HG02759 (cell line): ENCODE results near the gene PTTG2.

Experiments used
- ATAC-seq: cut with Tn5 transposase; IDR thresholded peaks from one replicate; pipeline ENCODE4 v1.9.1; 2021; ENCODE audit warnings: mild to moderate bottlenecking, moderate library complexity; ENCODE audit not compliant: unreplicated experiment

PTTG2 gene

DNA sequence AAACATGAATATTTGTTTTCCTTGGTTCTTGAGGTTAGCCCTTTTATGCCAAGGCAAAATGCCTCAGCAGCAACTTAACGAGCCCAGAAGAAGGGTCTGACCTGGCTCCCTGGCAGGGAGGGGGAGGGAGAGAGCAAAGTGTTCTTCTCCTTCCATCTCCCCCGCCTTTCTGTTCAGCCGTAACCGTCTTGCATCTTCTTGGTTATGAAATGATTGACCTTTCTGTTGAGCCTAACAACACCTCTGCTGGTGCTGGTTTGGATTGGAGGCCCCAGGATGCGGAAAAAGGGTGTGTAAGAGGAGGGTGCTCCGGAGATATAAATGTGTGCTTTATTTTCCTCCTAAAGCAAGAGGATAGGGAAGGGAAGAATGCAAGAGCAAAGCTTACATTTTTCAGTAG lies 44.7 kb downstream of the PTTG2 start:
- ATAC-seq: no peak

DNA sequence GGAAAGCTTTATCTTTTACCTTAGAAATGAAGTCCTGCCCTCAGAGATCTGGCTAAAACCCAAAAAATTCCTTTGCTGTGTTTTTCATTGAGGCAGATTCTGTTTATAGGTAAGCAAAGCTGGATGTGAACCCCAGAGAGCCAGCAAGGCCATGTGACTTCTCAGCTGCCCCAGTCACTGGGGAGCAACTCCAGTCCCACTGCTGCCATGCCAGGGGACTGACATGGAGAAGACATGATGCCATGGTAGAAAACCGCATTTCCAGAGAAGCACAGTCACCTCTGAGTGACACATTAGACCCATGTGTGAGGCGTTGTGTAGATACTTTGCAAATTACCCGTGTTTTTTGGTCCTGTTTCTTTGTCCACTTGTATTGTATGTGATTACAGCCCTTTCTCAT lies 45.4 kb downstream of the PTTG2 start:
- ATAC-seq: no peak

DNA sequence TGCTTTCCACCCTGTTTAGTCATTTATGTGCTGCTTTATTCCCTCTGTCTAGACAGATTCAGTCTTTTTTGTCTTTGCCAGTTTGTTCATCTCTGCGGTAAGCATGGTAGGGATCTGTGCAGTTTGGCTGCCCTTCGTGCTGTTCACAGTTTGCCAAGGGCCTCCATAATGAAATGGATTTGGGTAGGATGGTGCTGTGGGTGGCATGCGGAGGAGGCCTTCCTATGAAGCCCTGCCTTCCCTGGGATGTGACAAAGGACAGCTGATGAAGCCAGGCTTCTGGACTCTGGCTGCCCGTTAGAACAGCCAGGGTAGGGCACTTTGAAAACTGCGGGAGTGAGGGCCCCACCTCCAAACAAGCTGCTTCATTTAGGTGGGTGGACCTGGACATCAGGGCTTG lies 47.4 kb downstream of the PTTG2 start:
- ATAC-seq: no peak

DNA sequence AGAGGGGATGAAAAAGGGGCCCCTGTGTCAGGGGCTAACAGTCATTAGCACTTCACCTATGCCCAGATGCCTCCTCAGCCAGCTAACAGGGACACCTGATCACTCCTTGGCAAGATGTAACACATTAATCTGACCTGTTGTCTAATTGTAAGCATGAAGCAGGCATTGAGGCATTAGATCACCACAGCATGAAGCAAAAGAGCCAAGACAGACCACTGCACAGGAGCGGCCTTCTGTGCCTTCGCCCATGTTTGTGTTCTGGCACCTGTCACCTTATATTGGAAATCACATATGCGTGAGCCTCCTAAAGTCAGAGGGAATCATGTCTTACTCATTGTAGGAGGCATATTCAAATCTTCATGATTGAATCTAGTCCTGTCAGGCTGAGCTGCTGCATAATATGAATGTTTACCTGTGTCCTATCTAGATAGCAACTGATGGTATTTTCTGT lies 48.4 kb downstream of the PTTG2 start:
- ATAC-seq: no peak

DNA sequence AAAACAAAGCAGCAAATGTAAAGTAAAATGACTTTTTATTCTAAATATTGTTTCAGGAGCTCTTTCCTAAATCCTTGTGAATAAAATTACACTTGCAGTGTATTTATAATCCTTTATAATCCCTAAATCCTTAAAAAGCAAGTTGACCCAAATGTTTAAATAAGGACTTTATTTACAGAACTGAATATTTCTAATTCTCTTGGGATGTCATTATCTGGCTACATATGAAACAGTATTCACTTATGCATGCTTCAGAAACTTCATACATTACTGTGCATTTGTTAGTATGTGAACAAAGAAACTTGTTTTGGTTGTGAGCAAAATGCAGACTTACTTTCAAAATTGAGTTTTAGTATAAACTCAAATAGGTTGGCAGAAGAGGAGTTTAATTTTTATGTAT lies 49.2 kb downstream of the PTTG2 start:
- no peak for ATAC-seq

DNA sequence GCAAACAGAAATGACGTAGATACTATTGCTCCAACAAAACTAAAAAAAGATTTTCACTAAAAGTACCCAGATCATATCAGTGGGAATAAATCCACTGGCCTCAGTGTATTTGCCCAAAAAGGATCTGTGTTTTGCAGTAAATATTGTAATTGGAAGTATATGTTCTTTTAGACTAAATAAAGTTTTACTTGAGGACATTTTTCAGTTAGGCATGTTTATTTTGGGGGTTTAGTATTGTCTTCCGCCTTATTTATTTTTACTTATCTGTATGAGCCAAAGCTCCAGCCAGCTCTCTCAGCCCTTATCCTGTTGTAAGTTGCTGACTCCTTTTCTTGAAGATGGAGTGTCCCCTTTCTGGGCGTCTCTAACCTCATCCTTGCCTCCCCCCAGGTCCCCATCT lies 49.8 kb downstream of the PTTG2 start:
- ATAC-seq: no peak
